Tibial nerve (tissue), 4 donors: ENCODE measurements around the gene ANO4. TPM values are rescaled to one million over a fixed set of nuclear protein-coding genes. Genes with fewer than 3 reads are reported as not detected.

Experiments
- DNase-seq, 2 donors: peaks; one replicate each; pipeline ENCODE4 v3.0.0-alpha.2; 2019; ENCODE audit warnings: low spot score in 2 of 2
- H3K27ac ChIP-seq, 4 donors: fragments of 200-600 bp; sonication (generic) in 3 of 4; one replicate each; pipeline ENCODE4 v1.5.1; 2017 to 2019; ENCODE audit warnings: mild to moderate bottlenecking in 1 of 4
- H3K27me3 ChIP-seq, 2 donors: fragments of 200-600 bp; sonication (generic) in 1 of 2; one replicate each; pipeline versions ENCODE4 v1.5.1 to v1.6.0; 2017 to 2019
- H3K36me3 ChIP-seq, 3 donors: fragments of 200-600 bp; sonication (generic); one replicate each; pipeline ENCODE4 v1.5.1; 2018 to 2019
- H3K4me1 ChIP-seq, 4 donors: fragments of 200-600 bp; sonication (generic) in 3 of 4; one replicate each; pipeline ENCODE4 v1.5.1; 2017 to 2019
- H3K4me3 ChIP-seq, 4 donors: fragments of 200-600 bp; sonication (generic) in 3 of 4; one replicate each; pipeline ENCODE4 v1.5.1; 2017 to 2019; ENCODE audit warnings: mild to moderate bottlenecking in 1 of 4, moderate library complexity in 1 of 4
- H3K9me3 ChIP-seq, 4 donors: fragments of 200-600 bp; sonication (generic) in 3 of 4; one replicate each; pipeline ENCODE4 v1.5.1; 2017 to 2019
- CTCF ChIP-seq, 5 experiments: fragments of 200-600 bp in 3 of 5; fragments of 450-650 bp in 2 of 5; sonication (generic) in 3 of 5; IDR thresholded peaks; one replicate each; pipeline ENCODE4 v1.5.1; 2016 to 2019; ENCODE audit warnings: antibody characterized with exemption in 5 of 5, mild to moderate bottlenecking in 3 of 5, moderate library complexity in 2 of 5
- EP300 ChIP-seq, 2 donors: sonication (generic); formaldehyde crosslinking; IDR thresholded peaks; one replicate each; pipeline ENCODE4 v1.6.1; 2017; ENCODE audit warnings: antibody characterized with exemption in 2 of 2, mild to moderate bottlenecking in 1 of 2
- POLR2A ChIP-seq, 2 donors: fragments of 450-650 bp; IDR thresholded peaks; one replicate each; pipeline ENCODE4 v1.6.1; 2017; ENCODE audit warnings: antibody characterized with exemption in 2 of 2, mild to moderate bottlenecking in 2 of 2, moderate library complexity in 2 of 2
- whole genome bisulfite sequencing, 2 donors: methylation state at CpG; one replicate each; pipeline ENCODE4 v1.1.5; 2018; 5-methylcytosine and 5-hydroxymethylcytosine counted together
- total RNA-seq, 4 donors: library from RNA; depleted of rRNA; stranded (reverse); fragments of >200 nt; gene quantifications; one replicate each; pipeline ENCODE4 v1.1.0, GENCODE V29; 2016

Gene ANO4
- total RNA-seq, 4 donors from 2014 or later: 0.63 to 3.9 (median 1.3) TPM; not detected in 1

- H3K9me3 ChIP-seq: peaks cover 0 to 6% (median 0%) of the 10 kb centered on the region in 4 donors
- H3K4me1 ChIP-seq: no peaks in the 10 kb centered on the region
- no peaks in the 10 kb centered on the region for H3K36me3 ChIP-seq
- no peaks in the 10 kb centered on the region for H3K27me3 ChIP-seq
- H3K4me3 ChIP-seq: no peak overlapping the region
- WGBS, 2 donors: 39% methylated on average over 5 of the region's 5 CpGs
- no peak overlapping the region for H3K27ac ChIP-seq
- no peak for DNase-seq
- TF ChIP-seq POLR2A (IDR thresholded peaks at IDR 0.05) (no peak), CTCF (IDR thresholded peaks at IDR 0.05) (no peak), EP300 (IDR thresholded peaks at IDR 0.05) (no peak)
Measured at GRCh38 chr12:101172316-101172715, 377.7 kb downstream of the ANO4 start.

- Histone ChIP-seq H3K36me3 (no peaks in the 10 kb centered on the region), H3K9me3 (peaks cover 0 to 6% (median 0%) of the 10 kb centered on the region in 4 donors), H3K4me3 (no peak overlapping the region), H3K27me3 (no peaks in the 10 kb centered on the region), H3K4me1 (no peaks in the 10 kb centered on the region), H3K27ac (no peak overlapping the region)
- TF ChIP-seq CTCF (IDR thresholded peaks at IDR 0.05): no peak
- TF ChIP-seq EP300 (IDR thresholded peaks at IDR 0.05): no peak
- TF ChIP-seq POLR2A (IDR thresholded peaks at IDR 0.05): no peak
- 91 to 95% methylated on average over 5 to 7 of the region's 7 CpGs for WGBS, 2 donors
- DNase-seq: no peak
Measured at GRCh38 chr12:101173197-101173749, 378.7 kb downstream of the ANO4 start.

- Histone ChIP-seq H3K4me3 (no peak overlapping the region), H3K36me3 (no peaks in the 10 kb centered on the region), H3K4me1 (no peaks in the 10 kb centered on the region), H3K27me3 (no peaks in the 10 kb centered on the region), H3K9me3 (peaks cover 0 to 6% (median 0%) of the 10 kb centered on the region in 4 donors), H3K27ac (no peak overlapping the region)
- WGBS, 2 donors: 81 to 92% methylated on average over 3 of the region's 3 CpGs
- TF ChIP-seq POLR2A (IDR thresholded peaks at IDR 0.05) (no peak), EP300 (IDR thresholded peaks at IDR 0.05) (no peak), CTCF (IDR thresholded peaks at IDR 0.05) (no peak)
- DNase-seq: no peak
Measured at GRCh38 chr12:101174541-101174940, 380.0 kb downstream of the ANO4 start.

Other genes with a start within 250 kb of the ANO4 start
- 100 to 1,000 TPM in 3 of 4 donors, 10 to 100 TPM in 1; 83.2 to 150 (median 115) TPM for gene GAS2L3, start 221.1 kb upstream of the ANO4 start, total RNA-seq